Measurements from ENCODE around the gene IGF1R.

IGF1R gene

GRCh38 chr15:98648654-98649471 lies 524 bp downstream of the IGF1R start:
- peak; percentile 13 for DNase-seq (ENCODE audit: low read depth)

- peak; percentile 26 for DNase-seq (ENCODE audit: low read depth)
These were observed 1.4 kb downstream of the IGF1R start for GRCh38 chr15:98649472-98650416.

GRCh38 chr15:98650417-98651035 lies 2.2 kb downstream of the IGF1R start:
- peak; percentile 25 for DNase-seq (ENCODE audit: low read depth)

- DNase-seq (ENCODE audit: low read depth) = no peak
These were observed 2.7 kb downstream of the IGF1R start for GRCh38 chr15:98651036-98651481.

GRCh38 chr15:98651581-98652220 lies 3.4 kb downstream of the IGF1R start:
- DNase-seq (ENCODE audit: low read depth) = no peak

GRCh38 chr15:98653686-98654085 lies 5.3 kb downstream of the IGF1R start:
- DNase-seq (ENCODE audit: low read depth) = no peak

- no peak for DNase-seq (ENCODE audit: low read depth)
These were observed 6.5 kb downstream of the IGF1R start for GRCh38 chr15:98654790-98655360.

GRCh38 chr15:98655732-98656131 lies 7.4 kb downstream of the IGF1R start:
- DNase-seq (ENCODE audit: low read depth) = no peak

GRCh38 chr15:98657721-98658120 lies 9.4 kb downstream of the IGF1R start:
- DNase-seq (ENCODE audit: low read depth) = no peak

- DNase-seq (ENCODE audit: low read depth) = no peak
These were observed 10.7 kb downstream of the IGF1R start for GRCh38 chr15:98658831-98659699.

GRCh38 chr15:98660055-98660454 lies 11.7 kb downstream of the IGF1R start:
- no peak for DNase-seq (ENCODE audit: low read depth)

GRCh38 chr15:98663045-98663444 lies 14.7 kb downstream of the IGF1R start:
- no peak for DNase-seq (ENCODE audit: low read depth)

- DNase-seq (ENCODE audit: low read depth) = no peak
These were observed 15.3 kb downstream of the IGF1R start for GRCh38 chr15:98663606-98664005.

GRCh38 chr15:98666441-98666840 lies 18.1 kb downstream of the IGF1R start:
- DNase-seq (ENCODE audit: low read depth) = no peak

GRCh38 chr15:98666841-98667240 lies 18.5 kb downstream of the IGF1R start:
- no peak for DNase-seq (ENCODE audit: low read depth)

- DNase-seq (ENCODE audit: low read depth) = no peak
These were observed 19.3 kb downstream of the IGF1R start for GRCh38 chr15:98667521-98668179.

- DNase-seq (ENCODE audit: low read depth) = no peak
These were observed 20.4 kb downstream of the IGF1R start for GRCh38 chr15:98668566-98669308.

GRCh38 chr15:98669638-98670037 lies 21.3 kb downstream of the IGF1R start:
- DNase-seq (ENCODE audit: low read depth) = no peak

All from activated T-helper 1 cell treated with Interleukin-2 at 50 U/mL for 16 hours (primary cell).